ENCODE data around the gene MYO10.

Gene MYO10

DNA sequence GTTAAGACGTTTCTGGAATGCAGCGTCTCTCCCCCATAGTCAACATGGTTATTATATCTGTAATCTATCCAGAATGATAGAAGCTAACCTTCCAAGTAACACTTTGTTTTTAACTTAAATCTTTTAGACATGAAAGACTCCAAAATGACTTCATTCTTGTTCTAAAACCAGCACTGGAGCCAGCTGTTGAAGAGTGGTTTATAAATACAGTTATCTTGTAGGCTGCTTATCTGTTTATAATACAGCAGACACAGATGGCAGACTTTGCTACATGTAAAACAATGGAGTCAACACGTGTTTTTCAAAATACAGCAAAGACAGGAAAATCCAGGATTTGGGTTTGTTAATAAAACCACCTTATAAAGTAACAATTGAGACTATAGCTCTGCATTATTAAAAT lies 270.5 kb downstream of the MYO10 start:
- no peak for TF ChIP-seq RAD21 (IDR thresholded peaks at IDR 0.05; ENCODE audit: low read depth)
- TF ChIP-seq TCF12 (IDR thresholded peaks at IDR 0.05; ENCODE audit: low read depth): no peak
- TF ChIP-seq EP300 (IDR thresholded peaks at IDR 0.05; ENCODE audit: borderline replicate concordance): no peak
- TF ChIP-seq CREB1 (IDR thresholded peaks at IDR 0.05; ENCODE audit: low read depth): no peak
- TF ChIP-seq TEAD4 (IDR thresholded peaks at IDR 0.05): no peak
- TF ChIP-seq, protein P1, sequence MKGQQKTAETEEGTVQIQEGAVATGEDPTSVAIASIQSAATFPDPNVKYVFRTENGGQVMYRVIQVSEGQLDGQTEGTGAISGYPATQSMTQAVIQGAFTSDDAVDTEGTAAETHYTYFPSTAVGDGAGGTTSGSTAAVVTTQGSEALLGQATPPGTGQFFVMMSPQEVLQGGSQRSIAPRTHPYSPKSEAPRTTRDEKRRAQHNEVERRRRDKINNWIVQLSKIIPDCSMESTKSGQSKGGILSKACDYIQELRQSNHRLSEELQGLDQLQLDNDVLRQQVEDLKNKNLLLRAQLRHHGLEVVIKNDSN (IDR thresholded peaks at IDR 0.05): no peak
- no peak for TF ChIP-seq YY1 (IDR thresholded peaks at IDR 0.05; ENCODE audit: low read depth)
- no peak for TF ChIP-seq CEBPB (IDR thresholded peaks at IDR 0.05)
- TF ChIP-seq FOXM1 (IDR thresholded peaks at IDR 0.05; ENCODE audit: borderline replicate concordance, low read depth): no peak
- TF ChIP-seq, protein P2, sequence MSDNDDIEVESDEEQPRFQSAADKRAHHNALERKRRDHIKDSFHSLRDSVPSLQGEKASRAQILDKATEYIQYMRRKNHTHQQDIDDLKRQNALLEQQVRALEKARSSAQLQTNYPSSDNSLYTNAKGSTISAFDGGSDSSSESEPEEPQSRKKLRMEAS (IDR thresholded peaks at IDR 0.05): no peak
- no peak for TF ChIP-seq NFIC (IDR thresholded peaks at IDR 0.05)
- no peak for TF ChIP-seq ZBTB7A (IDR thresholded peaks at IDR 0.05; ENCODE audit: low read depth)

DNA sequence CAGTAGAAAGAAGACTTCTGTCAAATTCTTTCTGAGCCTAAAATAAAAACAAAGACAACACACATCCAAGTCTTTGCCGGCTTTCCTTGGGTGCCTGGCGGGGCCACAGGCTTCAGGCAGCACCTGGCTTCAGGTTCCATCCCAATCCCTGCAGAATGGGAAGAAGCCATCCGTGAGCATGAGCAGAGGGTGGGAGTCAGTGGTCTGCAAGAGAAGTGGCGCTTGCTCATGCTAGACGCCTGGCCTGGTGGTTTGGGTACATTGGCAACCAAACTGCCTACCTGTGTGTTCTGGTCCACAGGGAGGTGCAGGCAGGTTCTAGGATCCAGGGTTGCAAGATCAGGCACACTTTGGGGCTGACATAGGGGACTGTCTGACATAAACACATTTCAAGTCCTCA lies 271.7 kb downstream of the MYO10 start:
- TF ChIP-seq RAD21 (IDR thresholded peaks at IDR 0.05; ENCODE audit: low read depth) (no peak), TEAD4 (IDR thresholded peaks at IDR 0.05) (no peak), EP300 (IDR thresholded peaks at IDR 0.05; ENCODE audit: borderline replicate concordance) (no peak), FOXM1 (IDR thresholded peaks at IDR 0.05; ENCODE audit: borderline replicate concordance, low read depth) (no peak), CREB1 (IDR thresholded peaks at IDR 0.05; ENCODE audit: low read depth) (no peak), TAF1 (IDR thresholded peaks at IDR 0.05; ENCODE audit: low read depth) (no peak), YY1 (IDR thresholded peaks at IDR 0.05; ENCODE audit: low read depth) (no peak), CEBPB (IDR thresholded peaks at IDR 0.05) (no peak), EGR1 (IDR thresholded peaks at IDR 0.05) (no peak), ZBTB7A (IDR thresholded peaks at IDR 0.05; ENCODE audit: low read depth) (no peak), TCF12 (IDR thresholded peaks at IDR 0.05; ENCODE audit: low read depth) (no peak), NFIC (IDR thresholded peaks at IDR 0.05) (no peak)
- TF ChIP-seq, protein P3, sequence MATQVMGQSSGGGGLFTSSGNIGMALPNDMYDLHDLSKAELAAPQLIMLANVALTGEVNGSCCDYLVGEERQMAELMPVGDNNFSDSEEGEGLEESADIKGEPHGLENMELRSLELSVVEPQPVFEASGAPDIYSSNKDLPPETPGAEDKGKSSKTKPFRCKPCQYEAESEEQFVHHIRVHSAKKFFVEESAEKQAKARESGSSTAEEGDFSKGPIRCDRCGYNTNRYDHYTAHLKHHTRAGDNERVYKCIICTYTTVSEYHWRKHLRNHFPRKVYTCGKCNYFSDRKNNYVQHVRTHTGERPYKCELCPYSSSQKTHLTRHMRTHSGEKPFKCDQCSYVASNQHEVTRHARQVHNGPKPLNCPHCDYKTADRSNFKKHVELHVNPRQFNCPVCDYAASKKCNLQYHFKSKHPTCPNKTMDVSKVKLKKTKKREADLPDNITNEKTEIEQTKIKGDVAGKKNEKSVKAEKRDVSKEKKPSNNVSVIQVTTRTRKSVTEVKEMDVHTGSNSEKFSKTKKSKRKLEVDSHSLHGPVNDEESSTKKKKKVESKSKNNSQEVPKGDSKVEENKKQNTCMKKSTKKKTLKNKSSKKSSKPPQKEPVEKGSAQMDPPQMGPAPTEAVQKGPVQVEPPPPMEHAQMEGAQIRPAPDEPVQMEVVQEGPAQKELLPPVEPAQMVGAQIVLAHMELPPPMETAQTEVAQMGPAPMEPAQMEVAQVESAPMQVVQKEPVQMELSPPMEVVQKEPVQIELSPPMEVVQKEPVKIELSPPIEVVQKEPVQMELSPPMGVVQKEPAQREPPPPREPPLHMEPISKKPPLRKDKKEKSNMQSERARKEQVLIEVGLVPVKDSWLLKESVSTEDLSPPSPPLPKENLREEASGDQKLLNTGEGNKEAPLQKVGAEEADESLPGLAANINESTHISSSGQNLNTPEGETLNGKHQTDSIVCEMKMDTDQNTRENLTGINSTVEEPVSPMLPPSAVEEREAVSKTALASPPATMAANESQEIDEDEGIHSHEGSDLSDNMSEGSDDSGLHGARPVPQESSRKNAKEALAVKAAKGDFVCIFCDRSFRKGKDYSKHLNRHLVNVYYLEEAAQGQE (IDR thresholded peaks at IDR 0.05; ENCODE audit: low read depth): no peak
- TF ChIP-seq, protein P1 (IDR thresholded peaks at IDR 0.05): no peak
- TF ChIP-seq, protein P2 (IDR thresholded peaks at IDR 0.05): no peak

DNA sequence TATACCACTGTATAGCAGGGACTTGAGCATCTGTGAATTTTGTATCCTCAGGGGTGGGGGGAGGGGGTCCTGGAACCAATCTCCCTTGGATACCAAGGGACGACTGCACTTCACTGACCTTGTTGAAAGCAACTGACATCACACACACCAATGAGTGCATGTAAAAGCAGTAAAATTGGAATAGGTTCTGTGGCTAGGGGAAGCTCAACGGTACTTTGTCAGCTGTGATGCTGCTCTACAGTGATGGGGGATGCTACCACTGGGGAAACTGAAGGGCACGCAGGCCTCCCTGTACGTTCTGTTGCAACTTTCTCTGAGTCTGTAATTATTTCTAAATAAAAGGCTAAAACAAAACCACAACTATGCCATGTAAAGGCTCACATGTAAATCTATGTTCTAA lies 272.2 kb downstream of the MYO10 start:
- TF ChIP-seq TEAD4 (IDR thresholded peaks at IDR 0.05): no peak
- TF ChIP-seq, protein P2 (IDR thresholded peaks at IDR 0.05): no peak
- no peak for TF ChIP-seq TAF1 (IDR thresholded peaks at IDR 0.05; ENCODE audit: low read depth)
- no peak for TF ChIP-seq TCF12 (IDR thresholded peaks at IDR 0.05; ENCODE audit: low read depth)
- TF ChIP-seq EP300 (IDR thresholded peaks at IDR 0.05; ENCODE audit: borderline replicate concordance): no peak
- TF ChIP-seq, protein P3 (IDR thresholded peaks at IDR 0.05; ENCODE audit: low read depth): no peak
- TF ChIP-seq CREB1 (IDR thresholded peaks at IDR 0.05; ENCODE audit: low read depth): no peak

DNA sequence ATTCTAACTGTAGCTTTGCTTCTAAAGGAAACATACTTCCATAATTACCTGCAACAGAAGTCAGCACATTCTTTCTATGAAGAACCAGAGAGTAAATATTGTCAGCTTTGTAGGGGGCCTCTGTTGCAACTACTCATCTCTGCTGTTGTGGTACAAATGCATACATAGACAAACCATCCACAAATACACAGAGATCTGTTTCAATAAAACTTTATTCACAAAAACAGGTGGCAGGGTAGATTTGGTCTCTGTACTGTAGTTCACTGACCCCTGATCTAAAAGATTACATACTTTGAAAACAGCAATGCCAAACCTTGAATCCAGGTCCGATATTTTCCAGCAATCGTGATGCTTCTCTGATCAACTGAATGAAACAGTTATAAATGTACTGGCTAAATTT lies 274.4 kb downstream of the MYO10 start:
- TF ChIP-seq ZBTB7A (IDR thresholded peaks at IDR 0.05; ENCODE audit: low read depth): no peak
- TF ChIP-seq, protein P1 (IDR thresholded peaks at IDR 0.05): no peak
- TF ChIP-seq CREB1 (IDR thresholded peaks at IDR 0.05; ENCODE audit: low read depth): no peak
- no peak for TF ChIP-seq EGR1 (IDR thresholded peaks at IDR 0.05)
- TF ChIP-seq TEAD4 (IDR thresholded peaks at IDR 0.05): no peak
- TF ChIP-seq, protein P3 (IDR thresholded peaks at IDR 0.05; ENCODE audit: low read depth): no peak
- no peak for TF ChIP-seq CEBPB (IDR thresholded peaks at IDR 0.05)
- TF ChIP-seq YY1 (IDR thresholded peaks at IDR 0.05; ENCODE audit: low read depth): no peak
- no peak for TF ChIP-seq EP300 (IDR thresholded peaks at IDR 0.05; ENCODE audit: borderline replicate concordance)
- TF ChIP-seq FOXM1 (IDR thresholded peaks at IDR 0.05; ENCODE audit: borderline replicate concordance, low read depth): no peak
- TF ChIP-seq RAD21 (IDR thresholded peaks at IDR 0.05; ENCODE audit: low read depth): no peak
- no peak for TF ChIP-seq NFIC (IDR thresholded peaks at IDR 0.05)
- no peak for TF ChIP-seq TCF12 (IDR thresholded peaks at IDR 0.05; ENCODE audit: low read depth)
